GM18520 (cell line): ENCODE data around the gene MOCS3.
A peak's percentile ranks its signal among the peaks of the same experiment; 100 is the strongest.

Experiments used
- ATAC-seq: cut with Tn5 transposase; IDR thresholded peaks from one replicate; pipeline ENCODE4 v1.9.1; 2021; ENCODE audit not compliant: unreplicated experiment

MOCS3 gene, protein sequence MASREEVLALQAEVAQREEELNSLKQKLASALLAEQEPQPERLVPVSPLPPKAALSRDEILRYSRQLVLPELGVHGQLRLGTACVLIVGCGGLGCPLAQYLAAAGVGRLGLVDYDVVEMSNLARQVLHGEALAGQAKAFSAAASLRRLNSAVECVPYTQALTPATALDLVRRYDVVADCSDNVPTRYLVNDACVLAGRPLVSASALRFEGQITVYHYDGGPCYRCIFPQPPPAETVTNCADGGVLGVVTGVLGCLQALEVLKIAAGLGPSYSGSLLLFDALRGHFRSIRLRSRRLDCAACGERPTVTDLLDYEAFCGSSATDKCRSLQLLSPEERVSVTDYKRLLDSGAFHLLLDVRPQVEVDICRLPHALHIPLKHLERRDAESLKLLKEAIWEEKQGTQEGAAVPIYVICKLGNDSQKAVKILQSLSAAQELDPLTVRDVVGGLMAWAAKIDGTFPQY

DNA sequence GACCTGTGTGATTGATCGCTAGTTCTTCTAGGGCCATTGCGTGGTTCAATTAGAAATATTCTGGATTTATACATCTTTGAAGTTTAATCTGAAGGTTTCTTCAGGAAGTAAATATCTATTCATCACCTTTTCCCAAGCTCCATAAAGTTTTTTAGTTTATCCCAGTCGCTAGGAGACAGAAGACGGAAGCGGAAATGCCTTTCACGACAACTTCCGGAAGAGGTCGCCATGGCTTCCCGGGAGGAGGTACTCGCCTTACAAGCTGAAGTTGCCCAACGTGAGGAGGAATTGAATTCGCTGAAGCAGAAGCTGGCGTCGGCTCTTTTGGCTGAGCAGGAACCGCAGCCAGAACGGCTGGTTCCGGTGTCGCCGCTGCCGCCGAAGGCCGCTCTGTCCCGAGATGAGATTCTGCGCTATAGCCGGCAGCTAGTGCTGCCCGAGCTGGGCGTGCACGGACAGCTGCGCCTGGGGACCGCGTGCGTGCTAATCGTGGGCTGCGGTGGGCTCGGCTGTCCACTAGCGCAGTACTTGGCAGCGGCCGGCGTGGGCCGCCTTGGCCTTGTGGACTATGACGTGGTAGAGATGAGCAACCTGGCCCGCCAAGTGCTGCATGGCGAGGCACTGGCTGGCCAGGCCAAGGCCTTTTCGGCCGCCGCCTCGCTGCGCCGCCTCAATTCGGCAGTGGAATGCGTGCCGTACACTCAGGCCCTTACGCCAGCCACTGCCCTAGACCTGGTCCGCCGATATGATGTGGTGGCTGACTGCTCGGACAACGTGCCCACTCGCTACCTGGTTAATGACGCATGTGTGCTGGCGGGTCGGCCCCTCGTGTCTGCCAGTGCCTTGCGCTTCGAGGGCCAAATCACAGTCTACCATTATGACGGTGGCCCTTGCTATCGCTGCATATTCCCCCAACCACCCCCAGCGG is at the start of gene MOCS3:
TSS of gene MOCS3 (plus strand) at position 204 of the 928 bp plus-strand sequence. CDS start at position 229, 25 bp downstream.
- peak; percentile 63 for ATAC-seq

DNA sequence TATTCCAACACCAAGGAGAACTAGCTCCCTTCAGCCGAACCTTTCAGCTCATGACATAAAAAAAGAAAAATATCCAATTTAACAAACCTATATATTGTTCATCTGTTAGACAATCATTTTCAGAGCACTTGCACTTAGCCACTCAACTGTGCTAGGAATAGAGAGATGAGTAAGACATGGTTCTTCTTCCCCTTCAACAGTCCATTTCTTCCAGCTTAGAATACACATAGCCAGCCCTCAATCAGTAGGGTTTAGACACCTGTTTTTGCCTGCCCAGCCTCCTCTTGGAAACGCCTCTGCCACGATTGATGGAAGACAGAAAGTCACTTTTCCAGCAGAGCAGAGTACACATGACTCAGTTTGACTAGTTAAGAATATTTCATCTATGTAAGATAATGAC is 49.2 kb upstream of the MOCS3 start:
- ATAC-seq: no peak

DNA sequence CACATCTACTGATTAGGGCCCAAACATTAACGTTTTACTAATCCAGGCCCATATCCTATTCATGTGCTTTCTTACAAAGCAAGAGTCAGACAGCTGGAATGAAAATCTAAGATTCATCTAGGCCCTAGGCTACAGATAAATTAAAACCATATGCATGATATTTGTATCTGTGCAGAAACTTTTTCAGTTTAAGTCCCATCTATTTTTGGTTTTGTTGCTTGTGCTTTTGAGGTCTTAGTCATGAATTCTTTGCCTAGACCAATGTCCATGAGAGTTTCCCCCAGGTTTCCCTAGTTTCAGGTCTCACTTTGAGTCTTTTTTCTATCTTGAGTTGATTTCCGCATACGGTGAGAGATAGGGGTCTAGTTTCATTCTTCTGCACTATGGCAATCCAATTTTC is 47.6 kb upstream of the MOCS3 start:
- no peak for ATAC-seq

DNA sequence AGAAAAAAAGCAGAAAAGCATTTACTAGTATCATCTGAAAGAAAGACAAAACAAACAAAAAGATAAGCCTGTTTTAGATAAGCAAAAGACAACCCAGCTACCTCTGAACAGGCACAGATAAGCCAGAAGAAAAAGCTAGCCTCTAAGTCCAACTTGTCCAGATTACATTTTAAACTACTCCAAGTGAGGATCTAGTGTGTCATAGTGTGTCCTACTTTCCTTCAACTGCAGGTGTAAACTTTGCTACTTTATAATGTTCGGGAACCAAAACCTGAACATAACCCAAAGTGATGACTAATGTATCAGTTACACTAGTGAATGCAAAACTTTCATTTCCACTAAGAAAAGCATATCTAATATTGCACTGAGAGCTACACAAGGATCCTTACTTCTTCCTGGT is 46.9 kb upstream of the MOCS3 start:
- ATAC-seq: peak; percentile 51

DNA sequence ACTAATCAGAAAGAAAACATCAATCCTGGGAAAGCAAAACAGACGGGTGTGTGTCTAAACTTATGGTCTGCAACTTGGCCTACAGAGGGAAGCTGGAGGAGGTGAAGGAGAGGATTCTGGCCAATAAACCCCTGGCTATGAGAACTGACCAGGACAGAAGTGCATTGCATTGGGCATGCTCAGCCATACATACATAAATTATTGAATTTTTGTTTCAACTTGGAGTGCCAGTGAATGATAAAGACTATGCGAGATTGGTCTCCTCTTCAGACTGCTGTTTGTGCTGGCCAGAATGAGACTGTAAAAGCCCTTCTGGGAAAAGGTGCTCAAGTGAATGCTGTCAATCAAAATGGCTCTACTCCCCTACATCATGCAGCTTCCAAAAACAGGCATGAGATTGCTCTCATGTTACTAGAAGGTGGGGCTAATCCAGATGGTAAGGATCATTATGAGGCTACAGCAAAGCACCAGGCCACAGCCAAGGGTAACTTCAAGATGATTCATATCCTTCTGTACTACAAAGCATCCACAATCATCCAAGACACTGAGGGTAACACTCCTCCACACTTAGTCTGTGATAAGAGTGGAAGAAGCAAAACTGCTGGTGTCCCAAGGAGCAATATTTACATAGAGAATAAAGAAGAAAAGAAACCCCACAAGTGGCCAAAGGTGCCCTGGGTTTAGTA is 44.8 kb upstream of the MOCS3 start:
- ATAC-seq: no peak

DNA sequence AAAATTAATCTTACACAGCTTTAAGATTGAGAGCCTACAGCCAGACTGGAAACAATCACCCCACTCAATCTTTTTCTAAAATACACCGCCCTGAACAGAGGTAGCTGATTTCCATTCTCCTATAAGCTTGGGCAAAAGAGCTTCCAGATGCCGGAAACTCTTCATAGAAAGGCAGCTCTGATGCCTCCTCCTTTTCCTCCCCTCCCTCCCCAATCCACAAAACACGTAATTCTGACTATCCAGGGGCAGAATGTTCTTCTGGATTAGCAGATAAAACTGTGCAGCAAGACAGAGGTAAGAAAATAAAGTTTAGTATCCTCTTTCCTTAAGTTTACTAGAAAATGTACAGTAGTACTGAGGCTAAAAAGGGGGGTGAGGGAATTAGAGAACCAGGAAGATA is 43.2 kb upstream of the MOCS3 start:
- ATAC-seq: no peak

DNA sequence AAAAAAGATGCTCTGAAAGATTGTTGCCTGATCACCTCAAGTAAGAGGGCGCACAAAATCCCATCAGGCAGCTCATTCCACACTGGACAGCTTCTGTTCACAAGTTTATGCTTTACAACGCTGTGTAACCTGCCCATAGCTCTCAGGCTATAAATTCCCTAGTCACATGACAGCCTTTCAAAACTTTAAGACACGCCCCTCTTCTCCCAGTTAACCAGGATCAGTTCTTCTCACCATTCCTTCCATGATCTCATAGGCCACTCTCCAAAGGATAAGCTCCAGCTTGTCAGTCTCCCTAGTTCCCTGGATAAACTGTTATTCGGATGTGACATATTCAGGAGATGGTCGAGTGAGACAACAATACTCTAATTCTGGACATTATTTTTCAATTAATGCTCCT is 42.4 kb upstream of the MOCS3 start:
- ATAC-seq: no peak

DNA sequence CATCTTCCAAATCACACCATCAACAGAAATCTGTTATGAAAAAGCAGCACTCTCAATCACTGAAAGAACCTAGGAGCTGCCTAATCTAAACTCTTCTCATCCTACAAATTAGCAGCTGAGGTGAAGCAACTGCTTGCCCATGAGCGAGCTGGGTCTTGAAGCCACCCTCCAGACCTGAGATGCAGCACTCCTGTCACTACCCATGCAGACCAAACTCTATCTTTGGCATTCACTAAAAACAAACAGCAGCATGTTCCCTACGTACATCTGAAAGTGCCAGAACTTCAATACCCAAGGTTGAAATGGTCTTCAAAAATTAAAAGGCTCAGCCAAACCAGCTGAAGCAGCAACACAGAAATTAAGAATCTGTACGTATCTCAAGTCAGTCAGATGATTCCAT is 41.7 kb upstream of the MOCS3 start:
- ATAC-seq: no peak

DNA sequence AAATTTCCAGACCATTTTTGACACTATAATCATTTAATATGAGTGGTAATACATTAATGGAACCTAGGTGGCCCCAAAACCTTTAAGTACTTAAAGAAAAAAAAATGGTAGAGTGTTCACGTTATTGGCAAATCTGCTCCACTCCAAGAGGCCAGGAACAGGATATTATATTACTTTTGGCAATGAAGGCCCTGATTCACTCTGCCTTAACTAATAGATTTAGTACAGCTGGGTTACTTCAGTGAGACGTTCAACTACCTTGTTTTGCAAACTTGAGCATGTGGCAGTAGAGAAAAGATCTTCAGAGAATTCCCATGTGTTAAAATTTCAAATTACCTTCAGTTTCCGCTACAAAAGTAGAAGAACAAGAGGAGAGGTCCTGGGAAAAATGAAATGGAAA is 40.2 kb upstream of the MOCS3 start:
- no peak for ATAC-seq

DNA sequence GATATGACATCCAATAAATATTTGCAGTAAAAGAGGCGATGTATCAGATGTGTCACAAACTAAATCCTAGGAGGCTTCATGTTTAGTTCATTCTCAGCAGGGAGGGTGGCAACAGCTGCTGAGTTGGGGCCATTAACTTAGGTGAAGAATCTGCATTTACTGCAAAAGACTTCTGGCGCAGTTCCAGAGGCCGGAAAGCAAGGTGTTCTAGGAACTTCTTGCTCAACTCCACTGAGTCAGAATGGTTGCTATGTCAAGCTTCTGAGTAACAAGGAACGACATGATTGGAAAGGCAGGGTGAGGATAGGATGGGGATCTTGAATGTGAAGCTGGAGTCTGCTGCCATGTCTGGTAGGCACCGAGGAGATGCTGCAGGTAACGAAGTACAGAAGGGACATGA is 39.1 kb upstream of the MOCS3 start:
- no peak for ATAC-seq

DNA sequence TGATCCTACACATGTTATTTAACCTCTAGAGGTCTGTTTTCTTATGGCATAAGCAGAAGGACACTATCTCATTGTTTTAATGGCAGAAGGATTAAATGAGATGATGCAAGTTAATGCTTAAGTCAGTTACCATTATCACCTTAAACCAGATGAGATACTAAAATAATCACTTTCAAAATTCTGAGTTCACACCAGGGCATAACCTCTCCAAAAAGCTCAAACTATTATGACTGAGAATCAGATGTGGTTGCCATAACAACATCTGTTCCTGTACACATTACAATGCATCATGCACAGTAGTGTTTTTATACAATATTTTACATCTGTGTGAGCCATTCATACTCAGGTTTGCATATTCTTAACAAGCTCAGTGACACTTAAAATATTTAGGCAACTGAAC is 37.6 kb upstream of the MOCS3 start:
- ATAC-seq: no peak

DNA sequence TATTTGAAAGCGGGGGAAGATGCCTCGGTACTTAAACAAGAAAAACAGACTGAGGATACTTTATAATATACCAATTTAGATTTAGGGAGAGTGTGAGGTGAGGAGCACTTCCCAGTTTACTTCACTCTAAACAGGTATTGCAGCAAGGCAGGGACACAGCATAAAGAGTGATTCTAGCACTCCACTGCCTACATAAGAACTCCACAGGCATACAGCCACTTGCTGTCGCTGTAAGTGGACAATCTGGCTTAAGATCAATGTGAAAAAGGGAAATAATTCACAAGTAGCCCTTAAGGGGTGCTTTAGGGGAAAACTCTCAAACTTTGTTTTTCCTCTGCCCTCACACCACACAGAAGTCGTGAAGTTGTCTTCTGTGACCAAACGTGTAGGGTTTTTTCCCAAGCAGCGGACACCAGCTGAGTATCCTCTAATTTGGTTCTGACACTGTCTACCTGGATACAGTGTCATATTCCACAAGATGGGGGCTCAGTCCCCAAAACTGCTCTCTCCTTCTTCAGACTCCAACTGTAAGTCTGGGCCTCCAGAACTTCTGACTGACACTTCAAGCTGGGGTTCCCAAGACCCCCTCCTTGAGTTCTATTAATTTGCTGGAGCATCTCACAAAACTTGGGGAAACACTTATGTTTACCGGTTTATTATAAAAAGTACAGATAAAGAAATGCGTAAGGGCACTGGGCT is 36.7 kb upstream of the MOCS3 start:
- no peak for ATAC-seq

DNA sequence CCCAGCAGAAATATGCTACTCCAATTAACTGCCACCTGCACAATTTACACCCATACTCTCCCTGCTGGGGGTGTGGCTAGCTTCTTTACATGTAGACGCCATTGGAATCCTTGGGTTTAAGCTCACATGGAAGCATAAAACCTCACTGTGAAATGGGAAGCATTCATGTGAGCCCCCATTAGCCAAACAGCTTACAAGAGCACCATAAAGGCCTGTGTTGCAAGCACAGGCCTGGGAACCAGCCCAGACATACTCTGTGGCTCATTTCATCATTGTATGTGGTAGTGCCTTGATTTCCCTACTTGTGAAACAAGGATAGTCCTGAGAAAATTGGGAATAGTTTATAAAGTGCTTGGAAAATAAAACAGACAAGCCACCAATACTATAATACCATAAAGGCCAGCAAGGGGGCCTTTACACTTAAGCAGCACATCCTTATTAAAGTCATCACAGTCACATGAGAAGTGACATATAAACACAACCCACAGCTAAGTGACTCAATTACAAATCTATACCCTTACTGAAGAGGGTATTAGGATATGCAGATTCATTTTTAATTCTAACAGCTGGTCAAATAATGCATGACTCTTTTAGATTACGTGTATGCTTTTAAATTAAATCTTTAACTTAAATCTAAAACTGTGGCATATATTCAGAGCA is 34.2 kb upstream of the MOCS3 start:
- ATAC-seq: no peak

DNA sequence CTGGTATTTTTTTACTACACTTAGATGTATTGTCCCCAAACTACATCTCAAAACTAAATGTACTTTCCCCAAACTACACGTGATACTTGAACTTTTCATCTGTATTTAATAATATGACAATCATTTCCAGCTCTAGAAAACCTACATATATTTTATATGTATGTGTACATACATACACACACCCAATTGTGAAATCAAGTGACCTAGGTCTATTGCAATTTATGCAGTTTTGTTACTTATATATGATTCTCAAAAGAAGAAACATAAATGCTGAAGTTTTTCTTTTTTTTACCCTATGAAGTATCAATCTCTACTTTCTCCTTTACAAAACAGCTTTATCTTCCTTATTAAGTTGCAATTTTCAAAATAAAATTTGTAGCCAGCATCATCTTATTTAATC is 32.1 kb upstream of the MOCS3 start:
- ATAC-seq: no peak

DNA sequence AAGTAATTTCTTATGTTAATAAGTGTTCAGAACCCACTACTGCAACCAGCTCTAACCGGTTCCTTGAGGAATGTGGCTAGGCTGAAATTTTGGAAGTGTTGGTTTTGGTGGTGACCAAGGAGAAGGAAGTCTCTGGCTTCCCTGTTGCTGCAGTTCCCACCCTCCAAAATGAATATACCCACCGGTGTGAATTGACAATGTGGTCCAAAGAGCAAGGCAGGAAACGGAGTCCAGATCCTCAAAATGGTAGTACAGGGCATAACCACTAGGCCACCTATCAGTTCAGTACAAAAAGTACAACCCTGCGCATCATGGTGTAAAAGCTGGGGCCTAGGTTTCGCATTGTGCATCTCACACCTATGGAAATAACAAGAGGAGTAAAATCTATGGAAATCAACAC is 30.1 kb upstream of the MOCS3 start:
- no peak for ATAC-seq

DNA sequence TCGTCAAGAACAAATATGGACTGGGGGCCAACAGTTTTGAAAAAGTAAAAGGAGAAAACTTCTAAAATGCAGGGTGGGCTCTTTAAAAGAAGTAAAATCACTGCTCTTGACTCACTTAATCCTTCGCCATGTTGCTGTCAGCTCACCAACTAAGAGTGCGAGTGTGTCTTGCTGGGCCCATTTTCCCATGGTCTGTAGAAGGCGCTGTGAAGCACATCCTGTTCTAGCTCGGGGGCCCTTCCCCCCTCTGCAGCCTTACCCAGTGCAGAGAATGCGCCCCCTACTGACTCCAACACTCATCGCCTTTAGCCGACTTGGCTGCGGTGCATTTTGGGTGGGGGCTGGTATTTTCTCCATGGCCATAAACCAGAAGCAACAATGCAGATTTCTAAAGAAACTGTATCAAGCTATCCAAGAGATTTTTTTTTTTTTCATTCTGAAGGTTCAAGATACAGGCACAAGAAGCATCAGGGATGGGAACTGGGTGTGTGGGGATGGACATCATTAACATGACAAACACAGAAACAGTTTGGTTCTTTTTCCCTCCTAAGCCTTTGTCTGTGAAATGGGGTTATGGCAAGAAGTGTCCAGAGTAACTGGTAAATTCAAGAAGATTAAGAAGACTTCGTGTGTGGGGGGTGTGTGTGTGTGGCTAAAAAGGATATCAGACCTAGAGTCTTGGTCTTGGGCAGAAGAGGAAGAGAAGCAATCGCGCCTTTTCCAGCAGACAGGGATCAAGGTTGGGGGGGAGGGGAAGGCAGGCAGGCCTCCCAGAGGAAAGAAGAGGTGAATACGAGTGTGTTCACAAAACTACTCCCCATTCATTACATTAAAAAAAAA is 29.1 kb upstream of the MOCS3 start:
- ATAC-seq: peak; percentile 37

DNA sequence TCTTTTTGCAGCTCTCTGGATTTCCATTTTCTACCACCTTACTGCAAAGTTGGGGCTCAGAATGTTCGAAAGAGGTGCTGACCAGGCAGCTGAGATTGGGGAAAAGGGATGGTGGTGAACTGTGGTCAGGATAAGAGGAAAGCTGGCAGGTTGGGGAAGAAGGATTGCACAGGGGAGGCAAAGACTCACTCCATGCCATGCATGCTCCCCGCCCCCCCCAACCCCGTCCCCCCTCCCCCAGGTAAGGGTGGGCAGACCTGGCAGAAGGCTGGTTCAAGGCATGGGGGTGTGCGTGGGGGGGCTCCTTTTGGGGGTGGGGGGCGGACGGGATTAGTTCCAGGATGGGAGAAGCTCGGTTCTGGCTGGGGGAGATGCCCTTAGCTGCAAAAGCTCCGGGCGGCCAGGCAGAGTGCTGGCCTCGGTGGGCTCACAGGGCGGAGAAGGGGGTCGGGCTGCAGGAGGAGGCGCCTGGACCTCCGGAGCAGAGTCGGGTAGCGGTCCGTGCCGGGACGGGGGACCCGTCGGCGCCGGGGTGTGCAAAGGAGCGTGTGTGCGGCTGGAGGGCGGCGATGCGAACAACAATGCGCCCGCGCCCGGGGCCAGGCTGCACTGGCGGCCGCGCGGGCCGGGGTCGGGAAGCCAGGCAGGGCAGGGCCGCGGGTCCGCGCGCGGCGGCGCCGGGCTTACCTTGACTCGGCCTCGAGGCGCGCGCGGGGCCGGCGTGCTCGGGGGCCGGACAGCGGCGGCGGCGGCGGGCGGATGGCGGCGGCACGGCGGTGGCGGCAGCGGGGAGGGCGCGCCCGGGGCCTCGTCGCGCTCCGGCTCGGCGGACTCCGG is 28.3 kb upstream of the MOCS3 start:
- ATAC-seq: no peak

DNA sequence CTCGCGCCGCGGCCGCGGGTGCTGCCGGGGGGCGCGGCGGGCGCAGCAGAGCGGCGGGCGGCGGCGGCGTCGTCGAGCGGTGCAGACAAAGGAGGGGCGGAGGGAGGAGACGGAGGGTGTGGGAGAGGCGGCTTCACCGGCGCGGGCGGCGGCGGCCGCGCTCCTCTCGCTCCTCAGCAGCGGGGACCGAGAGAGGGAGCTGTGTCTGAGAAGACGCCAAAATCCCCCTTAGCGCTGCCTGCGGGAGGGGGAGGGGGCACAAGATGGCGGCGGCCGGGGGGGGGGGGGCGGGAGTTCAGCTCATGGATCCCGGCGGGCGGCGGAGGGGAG is 27.7 kb upstream of the MOCS3 start:
- peak; percentile 8 for ATAC-seq
